ENCODE results near the gene PRKACA.
"Not testable (repeated sequence)": the region's sequence is repeated elsewhere in the genome, so short reads cannot be mapped to it uniquely, and the experiment has no call there.

PRKACA gene

DNA sequence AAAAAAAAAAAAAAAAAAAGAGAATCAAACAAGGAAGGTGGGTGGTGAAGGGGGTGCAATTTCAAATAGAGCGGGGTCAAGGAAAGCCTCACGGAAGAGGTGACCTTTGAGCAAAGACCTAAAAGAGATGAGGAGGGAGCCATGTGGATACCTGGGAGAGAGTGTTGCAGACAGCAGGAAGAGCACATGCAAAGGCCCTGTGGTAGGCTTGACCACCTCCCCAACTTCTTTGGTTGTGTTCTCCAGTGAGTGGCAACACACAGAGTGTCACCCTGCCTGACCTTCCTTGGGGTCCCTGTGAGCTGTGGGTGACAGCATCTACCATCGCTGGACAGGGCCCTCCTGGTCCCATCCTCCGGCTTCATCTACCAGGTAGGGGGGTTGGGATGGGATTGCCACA, 67.0 kb downstream of the PRKACA start:
- DNase-seq (ENCODE audit: low read depth in 1 of 2, low spot score in 1 of 2) = no peak
- no peak overlapping the region for H3K4me3 ChIP-seq (replicated peaks; ENCODE audit: insufficient read depth, low read length)
- TF ChIP-seq GABPA (IDR thresholded peaks at IDR 0.05; ENCODE audit: low read depth) = no peak
- H3K27me3 ChIP-seq (ENCODE audit: insufficient read depth, poor library complexity, severe bottlenecking) = peaks cover 2% of the 10 kb centered on the region
- H3K27ac ChIP-seq (replicated peaks) = no peak overlapping the region

DNA sequence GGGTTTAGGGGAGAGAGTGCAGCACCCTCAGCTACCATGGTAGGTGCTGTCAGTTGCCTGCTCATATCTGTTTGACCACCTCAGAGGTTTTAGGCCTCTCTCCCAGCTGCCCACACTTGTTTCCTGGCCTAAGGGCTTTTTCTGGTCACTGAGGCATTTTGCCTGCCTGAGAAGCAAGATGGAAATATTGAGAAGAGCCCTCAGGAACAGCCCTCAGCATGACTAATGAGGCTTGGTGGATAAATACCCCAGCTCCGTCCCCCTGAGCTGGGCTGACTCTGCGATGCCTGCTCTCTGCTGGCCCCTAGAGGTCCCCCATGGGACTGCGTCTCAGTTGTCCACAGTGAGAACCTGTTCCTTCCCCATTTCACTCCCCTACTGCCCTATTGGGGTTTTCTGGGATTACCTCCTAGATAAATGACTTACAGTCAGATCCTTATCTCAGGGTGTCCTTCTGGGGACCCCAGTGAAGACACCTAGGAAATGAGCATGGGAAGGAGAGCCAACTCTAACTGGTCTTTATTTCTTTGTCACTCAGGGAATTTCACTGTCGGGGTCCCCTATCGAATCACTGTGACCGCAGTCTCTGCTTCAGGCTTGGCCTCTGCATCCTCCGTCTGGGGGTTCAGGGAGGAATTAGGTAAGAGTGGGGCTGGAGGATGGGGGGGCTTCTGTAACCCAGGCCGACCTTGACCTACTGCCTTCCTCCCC, 69.0 kb downstream of the PRKACA start:
- peak; percentile 69 to 78 for DNase-seq (ENCODE audit: low read depth in 1 of 2, low spot score in 1 of 2)
- TF ChIP-seq, protein P1, sequence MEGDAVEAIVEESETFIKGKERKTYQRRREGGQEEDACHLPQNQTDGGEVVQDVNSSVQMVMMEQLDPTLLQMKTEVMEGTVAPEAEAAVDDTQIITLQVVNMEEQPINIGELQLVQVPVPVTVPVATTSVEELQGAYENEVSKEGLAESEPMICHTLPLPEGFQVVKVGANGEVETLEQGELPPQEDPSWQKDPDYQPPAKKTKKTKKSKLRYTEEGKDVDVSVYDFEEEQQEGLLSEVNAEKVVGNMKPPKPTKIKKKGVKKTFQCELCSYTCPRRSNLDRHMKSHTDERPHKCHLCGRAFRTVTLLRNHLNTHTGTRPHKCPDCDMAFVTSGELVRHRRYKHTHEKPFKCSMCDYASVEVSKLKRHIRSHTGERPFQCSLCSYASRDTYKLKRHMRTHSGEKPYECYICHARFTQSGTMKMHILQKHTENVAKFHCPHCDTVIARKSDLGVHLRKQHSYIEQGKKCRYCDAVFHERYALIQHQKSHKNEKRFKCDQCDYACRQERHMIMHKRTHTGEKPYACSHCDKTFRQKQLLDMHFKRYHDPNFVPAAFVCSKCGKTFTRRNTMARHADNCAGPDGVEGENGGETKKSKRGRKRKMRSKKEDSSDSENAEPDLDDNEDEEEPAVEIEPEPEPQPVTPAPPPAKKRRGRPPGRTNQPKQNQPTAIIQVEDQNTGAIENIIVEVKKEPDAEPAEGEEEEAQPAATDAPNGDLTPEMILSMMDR (IDR thresholded peaks at IDR 0.05; ENCODE audit: insufficient read depth, low read length) = peak; percentile 99
- no peak for TF ChIP-seq POLR2AphosphoS5 (IDR thresholded peaks at IDR 0.05; ENCODE audit: low read depth)
- Histone ChIP-seq H3K27ac (replicated peaks) (no peak overlapping the region), H3K27me3 (ENCODE audit: insufficient read depth, poor library complexity, severe bottlenecking) (no peaks in the 10 kb centered on the region), H3K4me3 (replicated peaks; ENCODE audit: insufficient read depth, low read length) (no peak overlapping the region)

DNA sequence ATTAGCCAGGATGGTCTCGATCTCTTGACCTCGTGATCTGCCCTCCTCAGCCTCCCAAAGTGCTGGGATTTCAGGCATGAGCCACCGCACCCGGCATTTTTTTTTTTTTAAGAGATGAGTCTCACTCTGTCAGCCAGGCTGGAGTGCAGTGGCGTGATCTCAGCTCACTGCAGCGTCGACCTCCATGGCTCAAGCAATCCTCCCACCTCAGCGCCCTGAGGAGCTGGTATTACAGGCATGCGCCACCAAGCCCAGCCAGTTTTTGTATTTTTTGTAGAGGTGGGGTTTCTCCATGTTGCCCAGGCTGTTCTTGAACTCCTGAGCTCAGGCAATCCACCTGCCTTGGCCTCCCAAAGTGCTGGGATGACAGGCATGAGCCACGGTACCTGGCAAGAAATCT, 69.7 kb downstream of the PRKACA start:
- not testable (repeated sequence) for H3K4me3 ChIP-seq (replicated peaks; ENCODE audit: insufficient read depth, low read length); H3K27me3 ChIP-seq (ENCODE audit: insufficient read depth, poor library complexity, severe bottlenecking); H3K27ac ChIP-seq (replicated peaks); DNase-seq (ENCODE audit: low read depth in 1 of 2, low spot score in 1 of 2)

DNA sequence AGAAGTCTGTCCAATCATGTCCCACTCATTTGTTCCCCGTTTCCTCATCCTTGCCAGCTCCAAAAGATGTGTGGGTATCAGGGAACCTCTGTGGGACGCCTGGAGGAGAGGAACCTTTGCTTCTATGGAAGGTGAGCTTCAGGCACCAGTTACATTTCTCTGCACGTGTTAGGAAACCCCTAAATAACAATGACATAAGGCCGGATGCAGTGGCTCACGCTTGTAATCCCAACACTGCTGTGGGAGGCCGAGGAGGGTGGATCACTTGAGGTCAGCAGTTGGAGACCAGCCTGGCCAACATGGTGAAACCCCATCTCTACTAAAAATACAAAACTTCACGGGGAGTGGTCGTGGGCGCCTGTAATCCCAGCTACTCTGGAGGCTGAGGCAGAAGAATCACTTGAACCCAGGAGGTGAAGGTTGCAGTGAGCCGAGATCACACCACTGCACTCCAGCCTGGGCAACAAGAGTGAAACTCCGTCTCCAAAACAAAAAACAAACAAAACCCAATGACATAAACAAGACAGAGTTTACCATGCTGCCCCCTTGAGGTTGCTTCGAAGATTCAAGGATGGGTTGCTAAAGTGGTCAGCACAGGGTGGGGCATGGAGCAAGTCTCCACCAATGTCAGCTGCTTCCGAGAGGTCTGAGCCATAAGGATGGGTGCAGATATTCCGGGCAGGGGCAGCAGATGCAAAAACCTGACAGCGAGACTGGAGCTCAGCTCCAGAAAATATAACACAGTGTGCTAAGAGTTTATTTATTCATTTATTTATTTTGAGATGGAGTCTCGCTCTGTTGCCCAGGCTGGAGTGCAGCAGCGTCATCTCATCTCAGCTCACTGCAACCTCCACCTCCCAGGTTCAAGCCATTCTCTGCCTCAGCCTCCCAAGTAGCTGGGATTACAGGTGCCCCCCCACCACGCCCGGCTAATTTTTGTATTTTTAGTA, 74.6 kb downstream of the PRKACA start:
- peak overlapping the region; percentile 22; the same call in 1 of the 2 replicates for H3K27ac ChIP-seq (replicated peaks)
- TF ChIP-seq, protein P1 (IDR thresholded peaks at IDR 0.05; ENCODE audit: insufficient read depth, low read length) = peak; percentile 33
- not testable (repeated sequence) for H3K27me3 ChIP-seq (ENCODE audit: insufficient read depth, poor library complexity, severe bottlenecking); H3K4me3 ChIP-seq (replicated peaks; ENCODE audit: insufficient read depth, low read length)
- peak in 1 of 2 experiments; percentile 45 for DNase-seq (ENCODE audit: low read depth in 1 of 2, low spot score in 1 of 2)

All from HL-60 (cell line).